Ishikawa (cell line): ENCODE data around the gene ISL2.

Experiments
- CEBPB ChIP-seq: IDR thresholded peaks from 2 replicates; pipeline ENCODE4 v1.6.1; 2012
- CREB1 ChIP-seq: IDR thresholded peaks from 2 replicates; pipeline ENCODE4 v1.6.1; 2012; ENCODE audit warnings: low read depth
- EP300 ChIP-seq: IDR thresholded peaks from 2 replicates; pipeline ENCODE4 v1.6.1; 2012; ENCODE audit warnings: borderline replicate concordance
- YY1 ChIP-seq: IDR thresholded peaks from 2 replicates; pipeline ENCODE4 v1.6.1; 2012; ENCODE audit warnings: low read depth
- TF ChIP-seq, protein P1 (sequence below): IDR thresholded peaks from 2 replicates; pipeline ENCODE4 v1.6.1; 2012

DNA sequence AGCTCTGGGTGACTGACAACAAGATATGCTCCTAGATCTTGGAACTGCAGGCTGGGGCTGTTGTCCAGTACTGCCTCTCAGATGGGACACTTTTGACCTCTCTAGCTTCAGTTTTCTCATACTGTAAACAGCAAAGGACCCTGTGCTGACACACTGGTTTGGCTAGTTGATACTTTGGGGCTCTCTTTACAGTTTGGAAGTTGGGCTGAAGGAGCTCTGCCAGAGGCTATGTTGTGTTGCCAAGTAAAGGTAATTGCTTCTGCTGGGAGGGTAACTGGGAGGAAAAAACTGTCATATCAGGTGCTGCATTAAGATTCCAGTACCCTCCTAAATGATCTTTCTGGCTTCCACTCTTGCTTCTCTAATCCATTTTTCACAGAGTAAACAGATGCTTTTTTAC, 54.0 kb downstream of the ISL2 start:
- TF ChIP-seq, protein P1, sequence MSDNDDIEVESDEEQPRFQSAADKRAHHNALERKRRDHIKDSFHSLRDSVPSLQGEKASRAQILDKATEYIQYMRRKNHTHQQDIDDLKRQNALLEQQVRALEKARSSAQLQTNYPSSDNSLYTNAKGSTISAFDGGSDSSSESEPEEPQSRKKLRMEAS: no peak
- TF ChIP-seq CEBPB (no peak), YY1 (no peak), EP300 (no peak), CREB1 (no peak)
